IPS-18c (cell line): ENCODE measurements around the gene ZAP70.
"Not testable (repeated sequence)": the region's sequence is repeated elsewhere in the genome, so short reads cannot be mapped to it uniquely, and the experiment has no call there.

Source experiments
- H3K4me3 ChIP-seq: 2 replicates; pipeline ENCODE4 v1.7.0; 2013; ENCODE audit warnings: low read depth, mild to moderate bottlenecking, low read length, moderate library complexity; ENCODE audit not compliant: insufficient read depth
- H3K9me3 ChIP-seq: one replicate; pipeline ENCODE4 v1.6.1; 2013; ENCODE audit warnings: mild to moderate bottlenecking, low read length, moderate library complexity; ENCODE audit not compliant: control insufficient read depth, insufficient read depth

ZAP70 gene

GRCh38 chr2:97713296-97714083 lies at the start of gene ZAP70:
TSS of gene ZAP70 (plus strand) at chr2:97713576. CDS start at chr2:97724037, 10,461 bp downstream.
- Histone ChIP-seq H3K9me3 (no peaks in the 10 kb centered on the region), H3K4me3 (no peak within 1 kb of the TSS)

- peak overlapping the region; percentile 78 for H3K4me3 ChIP-seq
- H3K9me3 ChIP-seq = no peaks in the 10 kb centered on the region
Measured at GRCh38 chr2:97663626-97663961, 49.8 kb upstream of the ZAP70 start.

GRCh38 chr2:97663962-97664635 lies 49.3 kb upstream of the ZAP70 start, which contains the start of gene ACTR1B:
TSS of gene ACTR1B (minus strand) at chr2:97664044. CDS start at chr2:97663890, 154 bp downstream.
- peak within 1 kb of the TSS; percentile 82 for H3K4me3 ChIP-seq
- no peaks in the 10 kb centered on the region for H3K9me3 ChIP-seq

GRCh38 chr2:97664636-97664970 lies 48.8 kb upstream of the ZAP70 start:
- Histone ChIP-seq H3K9me3 (no peaks in the 10 kb centered on the region), H3K4me3 (peak overlapping the region; percentile 82)

GRCh38 chr2:97669448-97669847 lies 43.9 kb upstream of the ZAP70 start, which contains the start of gene C2orf92:
TSS of gene C2orf92 (plus strand) at chr2:97669713. CDS start at chr2:97669789, 76 bp downstream.
- Histone ChIP-seq H3K4me3 (no peak within 1 kb of the TSS), H3K9me3 (no peaks in the 10 kb centered on the region)

GRCh38 chr2:97670471-97670870 lies 42.9 kb upstream of the ZAP70 start:
- Histone ChIP-seq H3K4me3 (no peak overlapping the region), H3K9me3 (no peaks in the 10 kb centered on the region)

GRCh38 chr2:97671526-97671925 lies 41.9 kb upstream of the ZAP70 start:
- Histone ChIP-seq H3K4me3 (no peak overlapping the region), H3K9me3 (no peaks in the 10 kb centered on the region)

- not testable (repeated sequence) for H3K9me3 ChIP-seq, H3K4me3 ChIP-seq
Measured at GRCh38 chr2:97672606-97673140, 40.7 kb upstream of the ZAP70 start.

GRCh38 chr2:97673182-97673914 lies 40.0 kb upstream of the ZAP70 start:
- Histone ChIP-seq H3K9me3 (no peaks in the 10 kb centered on the region), H3K4me3 (no peak overlapping the region)

- Histone ChIP-seq H3K9me3 (no peaks in the 10 kb centered on the region), H3K4me3 (no peak overlapping the region)
Measured at GRCh38 chr2:97673915-97674283, 39.5 kb upstream of the ZAP70 start.

- no peaks in the 10 kb centered on the region for H3K9me3 ChIP-seq
- no peak overlapping the region for H3K4me3 ChIP-seq
Measured at GRCh38 chr2:97675430-97676113, 37.8 kb upstream of the ZAP70 start.

GRCh38 chr2:97676620-97677019 lies 36.8 kb upstream of the ZAP70 start:
- Histone ChIP-seq H3K9me3 (no peaks in the 10 kb centered on the region), H3K4me3 (no peak overlapping the region)

- H3K4me3 ChIP-seq = no peak overlapping the region
- H3K9me3 ChIP-seq = no peaks in the 10 kb centered on the region
Measured at GRCh38 chr2:97677480-97677879, 35.9 kb upstream of the ZAP70 start.

- Histone ChIP-seq H3K9me3 (no peaks in the 10 kb centered on the region), H3K4me3 (no peak overlapping the region)
Measured at GRCh38 chr2:97678298-97678697, 35.1 kb upstream of the ZAP70 start.

- H3K9me3 ChIP-seq, H3K4me3 ChIP-seq: not testable (repeated sequence)
Measured at GRCh38 chr2:97687235-97687634, 26.1 kb upstream of the ZAP70 start.

GRCh38 chr2:97688062-97688827 lies 25.1 kb upstream of the ZAP70 start:
- Histone ChIP-seq H3K9me3 (no peaks in the 10 kb centered on the region), H3K4me3 (no peak overlapping the region)

- Histone ChIP-seq H3K9me3 (no peaks in the 10 kb centered on the region), H3K4me3 (no peak overlapping the region)
Measured at GRCh38 chr2:97691166-97691565, 22.2 kb upstream of the ZAP70 start.
